Esophagus squamous epithelium (tissue), 5 donors: ENCODE measurements around the gene BAZ2B. TPM values are rescaled to one million over a fixed set of nuclear protein-coding genes. Genes with fewer than 3 reads are reported as not detected.

Experiments
- DNase-seq: peaks from one replicate; lab custom pipeline; 2025; lab: John Stamatoyannopoulos, UW
- H3K27ac ChIP-seq, 4 donors: fragments of 200-600 bp; sonication (generic); one replicate each; pipeline ENCODE4 v1.5.1; 2016 to 2019; ENCODE audit warnings: mild to moderate bottlenecking in 1 of 4
- H3K27me3 ChIP-seq, 4 donors: fragments of 200-600 bp; sonication (generic); 1 replicate in 3 of 4; 2 replicates in 1 of 4; pipeline versions ENCODE4 v1.5.1 to v1.6.0; 2017 to 2021; ENCODE audit warnings: antibody characterized with exemption in 1 of 4
- H3K36me3 ChIP-seq, 3 donors: fragments of 200-600 bp; sonication (generic); one replicate each; pipeline ENCODE4 v1.5.1; 2016 to 2019
- H3K4me1 ChIP-seq, 3 donors: fragments of 200-600 bp; sonication (generic); one replicate each; pipeline ENCODE4 v1.5.1; 2017 to 2019
- H3K4me3 ChIP-seq, 4 donors: fragments of 200-600 bp; sonication (generic); 1 replicate in 3 of 4; 2 replicates in 1 of 4; pipeline ENCODE4 v1.5.1; 2016 to 2019; ENCODE audit warnings: mild to moderate bottlenecking in 2 of 4, moderate library complexity in 1 of 4
- H3K9me3 ChIP-seq, 3 donors: fragments of 200-600 bp; sonication (generic); one replicate each; pipeline ENCODE4 v1.5.1; 2016 to 2019
- POLR2A ChIP-seq, 4 donors: fragments of 450-650 bp; IDR thresholded peaks; one replicate each; pipeline ENCODE4 v1.6.1; 2017; ENCODE audit warnings: antibody characterized with exemption in 4 of 4, mild to moderate bottlenecking in 4 of 4, moderate library complexity in 3 of 4
- WGBS, 2 donors: methylation state at CpG; one replicate each; pipeline ENCODE4 v1.1.5; 2018; 5-methylcytosine and 5-hydroxymethylcytosine counted together
- intact Hi-C: fragments of 100-400 bp; cut with DNase I; formaldehyde crosslinking; loops from one replicate; pipeline ENCODE4 v1.15.0; 2022
- total RNA-seq, 4 donors: library from RNA; depleted of rRNA; stranded (reverse); fragments of >200 nt; gene quantifications; one replicate each; pipeline ENCODE4 v1.1.0, GENCODE V29; 2016
- TF ChIP-seq, protein P1 (sequence below), 6 experiments: fragments of 450-650 bp in 4 of 6; fragments of 200-600 bp in 2 of 6; sonication (generic) in 2 of 6; IDR thresholded peaks; one replicate each; pipeline ENCODE4 v1.5.1; 2016 to 2019; ENCODE audit warnings: antibody characterized with exemption in 6 of 6, mild to moderate bottlenecking in 4 of 6, moderate library complexity in 4 of 6
- donor health status: DM: yes; HTN: yes; CAD: no.

BAZ2B gene
- total RNA-seq, 4 donors from 2014 or later = 41.6 to 94.6 (median 54.1) TPM

DNA sequence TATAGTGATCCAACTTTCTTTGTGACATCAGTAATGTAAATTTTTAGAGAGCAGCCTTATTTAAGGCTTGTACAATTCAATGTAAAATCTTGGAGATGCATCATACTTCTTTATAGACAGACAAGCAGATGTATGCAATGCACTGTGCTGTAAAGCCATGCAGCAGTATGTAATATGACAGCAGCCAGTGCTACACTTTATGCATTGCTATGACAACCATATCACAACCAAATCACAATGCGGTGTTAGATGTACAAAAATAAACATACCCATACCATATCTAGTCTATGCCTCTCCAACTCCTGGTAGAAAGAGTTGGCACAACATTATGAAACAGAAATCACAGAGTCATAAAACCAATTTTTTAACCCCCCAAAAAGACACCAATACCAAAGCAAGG is 219.5 kb downstream of the BAZ2B start:
- no peaks in the 10 kb centered on the region for H3K9me3 ChIP-seq
- no peaks in the 10 kb centered on the region for H3K27me3 ChIP-seq
- H3K27ac ChIP-seq = no peak overlapping the region
- DNase-seq = no peak
- H3K4me1 ChIP-seq = peaks cover 0 to 9% (median 0%) of the 10 kb centered on the region in 3 donors
- TF ChIP-seq, protein P1, sequence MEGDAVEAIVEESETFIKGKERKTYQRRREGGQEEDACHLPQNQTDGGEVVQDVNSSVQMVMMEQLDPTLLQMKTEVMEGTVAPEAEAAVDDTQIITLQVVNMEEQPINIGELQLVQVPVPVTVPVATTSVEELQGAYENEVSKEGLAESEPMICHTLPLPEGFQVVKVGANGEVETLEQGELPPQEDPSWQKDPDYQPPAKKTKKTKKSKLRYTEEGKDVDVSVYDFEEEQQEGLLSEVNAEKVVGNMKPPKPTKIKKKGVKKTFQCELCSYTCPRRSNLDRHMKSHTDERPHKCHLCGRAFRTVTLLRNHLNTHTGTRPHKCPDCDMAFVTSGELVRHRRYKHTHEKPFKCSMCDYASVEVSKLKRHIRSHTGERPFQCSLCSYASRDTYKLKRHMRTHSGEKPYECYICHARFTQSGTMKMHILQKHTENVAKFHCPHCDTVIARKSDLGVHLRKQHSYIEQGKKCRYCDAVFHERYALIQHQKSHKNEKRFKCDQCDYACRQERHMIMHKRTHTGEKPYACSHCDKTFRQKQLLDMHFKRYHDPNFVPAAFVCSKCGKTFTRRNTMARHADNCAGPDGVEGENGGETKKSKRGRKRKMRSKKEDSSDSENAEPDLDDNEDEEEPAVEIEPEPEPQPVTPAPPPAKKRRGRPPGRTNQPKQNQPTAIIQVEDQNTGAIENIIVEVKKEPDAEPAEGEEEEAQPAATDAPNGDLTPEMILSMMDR (IDR thresholded peaks at IDR 0.05) = no peak
- TF ChIP-seq POLR2A (IDR thresholded peaks at IDR 0.05) = no peak
- 92% methylated on average over 1 of the region's 1 CpG for WGBS, 2 donors
- H3K4me3 ChIP-seq = no peak overlapping the region
- intact Hi-C loops = no loop called here
- peaks cover 0 to 82% (median 0%) of the 10 kb centered on the region in 3 donors for H3K36me3 ChIP-seq

DNA sequence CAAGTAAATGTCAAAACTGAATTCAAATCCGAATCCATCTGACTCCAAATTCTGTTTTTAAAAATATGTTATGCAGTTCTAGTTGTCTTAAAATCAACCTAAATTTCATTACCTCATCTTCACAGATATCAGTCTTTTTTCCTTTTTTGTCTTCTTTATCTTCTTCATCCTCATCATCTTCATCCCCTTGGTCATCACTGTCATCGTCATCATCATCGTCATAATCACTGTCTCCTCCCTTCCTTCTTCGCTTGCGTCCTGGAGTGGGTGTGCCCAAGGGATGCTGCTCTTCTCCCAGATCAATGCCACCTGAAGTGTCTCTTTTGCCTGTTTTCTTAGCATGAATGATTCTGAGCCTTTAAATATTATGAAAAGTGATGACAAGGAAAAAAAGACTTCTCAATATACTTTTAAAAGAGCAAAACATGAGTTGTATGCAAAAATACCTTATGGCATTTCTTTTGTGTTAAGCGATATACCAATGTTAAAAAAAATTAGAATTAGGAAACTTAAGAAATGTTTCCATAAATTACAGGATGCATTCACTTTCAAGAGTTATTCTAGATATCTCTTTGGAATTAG is 233.8 kb downstream of the BAZ2B start:
- TF ChIP-seq, protein P1 (IDR thresholded peaks at IDR 0.05) = no peak
- TF ChIP-seq POLR2A (IDR thresholded peaks at IDR 0.05) = no peak
- WGBS, 2 donors = 96 to 98% methylated on average over 6 of the region's 6 CpGs
- no peak overlapping the region for H3K4me3 ChIP-seq
- H3K36me3 ChIP-seq = peaks cover 0 to 95% (median 14%) of the 10 kb centered on the region in 3 donors
- intact Hi-C loops = no loop called here
- no peaks in the 10 kb centered on the region for H3K27me3 ChIP-seq
- DNase-seq = no peak
- H3K9me3 ChIP-seq = no peaks in the 10 kb centered on the region
- H3K4me1 ChIP-seq = no peaks in the 10 kb centered on the region
- no peak overlapping the region for H3K27ac ChIP-seq

DNA sequence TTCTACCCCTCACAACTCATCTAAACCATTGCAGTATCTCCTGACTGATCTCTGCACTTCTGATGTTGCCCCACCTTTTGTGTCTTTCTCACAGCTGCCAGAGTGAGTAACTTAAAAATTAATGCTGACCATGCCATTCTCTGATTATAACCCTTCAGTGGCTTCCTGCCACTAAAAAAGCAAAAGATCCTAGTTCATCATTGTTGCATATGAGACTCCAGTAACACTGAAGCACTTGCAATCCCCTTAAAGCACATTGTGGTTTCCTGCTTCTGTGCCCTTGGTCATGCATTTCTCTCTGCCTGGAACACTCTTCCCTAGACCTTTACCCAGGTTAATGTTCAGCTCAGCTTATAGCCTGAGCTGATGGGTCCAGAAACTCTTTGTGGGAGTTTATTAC is 234.8 kb downstream of the BAZ2B start:
- Histone ChIP-seq H3K4me1 (no peaks in the 10 kb centered on the region), H3K4me3 (no peak overlapping the region), H3K9me3 (no peaks in the 10 kb centered on the region), H3K27me3 (no peaks in the 10 kb centered on the region), H3K27ac (no peak overlapping the region), H3K36me3 (peaks cover 0 to 87% (median 14%) of the 10 kb centered on the region in 3 donors)
- TF ChIP-seq, protein P1 (IDR thresholded peaks at IDR 0.05) = no peak
- no peak for DNase-seq
- intact Hi-C loops = no loop called here

DNA sequence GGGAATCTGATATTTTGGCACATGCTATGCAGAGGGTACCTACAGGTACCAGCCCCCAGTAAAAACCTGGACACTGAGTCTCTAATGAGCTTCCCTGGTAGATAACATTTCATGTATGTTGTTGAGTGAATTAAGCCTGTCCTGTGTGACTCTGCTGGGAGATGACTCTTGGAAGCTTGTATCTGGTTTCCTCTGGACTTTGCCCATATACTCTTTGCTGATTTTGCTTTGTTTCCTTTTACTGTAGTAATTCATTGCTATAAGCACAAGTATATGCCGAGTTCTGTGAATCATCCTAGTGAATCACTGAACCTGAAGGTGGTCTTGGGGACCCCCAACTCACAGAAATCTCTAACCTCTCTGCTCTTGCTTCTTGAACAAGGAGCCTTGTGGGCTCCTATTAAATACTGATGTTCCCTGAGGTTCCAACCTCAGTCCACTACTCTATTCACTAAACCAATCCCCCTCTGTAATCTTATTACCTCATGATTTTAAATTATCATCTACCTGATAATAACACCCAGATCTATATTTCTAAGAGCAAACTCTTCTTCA is 235.6 kb downstream of the BAZ2B start:
- TF ChIP-seq POLR2A (IDR thresholded peaks at IDR 0.05) = no peak
- TF ChIP-seq, protein P1 (IDR thresholded peaks at IDR 0.05) = no peak
- Histone ChIP-seq H3K4me1 (no peaks in the 10 kb centered on the region), H3K27me3 (no peaks in the 10 kb centered on the region), H3K27ac (no peak overlapping the region), H3K4me3 (no peak overlapping the region), H3K36me3 (peaks cover 0 to 79% (median 9%) of the 10 kb centered on the region in 3 donors), H3K9me3 (no peaks in the 10 kb centered on the region)
- no peak for DNase-seq
- intact Hi-C loops = no loop called here
- 89 to 94% methylated on average over 1 of the region's 1 CpG for WGBS, 2 donors

DNA sequence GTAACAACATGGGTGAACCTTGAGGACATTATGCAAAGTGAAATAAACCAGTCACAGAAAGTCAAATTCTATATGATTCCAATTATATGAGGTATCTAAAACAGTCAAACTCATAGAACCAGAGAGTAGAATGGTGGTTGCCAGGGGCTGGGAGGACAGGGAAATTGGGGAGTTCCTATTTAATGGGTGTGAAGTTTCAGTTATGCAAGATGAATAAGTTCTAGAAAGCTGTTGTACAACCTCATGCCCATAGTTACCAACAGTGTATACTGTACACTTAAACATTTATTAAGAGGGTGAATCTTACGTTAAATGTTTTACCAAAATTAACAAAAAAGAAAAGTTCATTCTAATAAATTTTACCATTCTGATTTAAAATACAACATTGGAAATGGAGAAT is 237.2 kb downstream of the BAZ2B start:
- no peaks in the 10 kb centered on the region for H3K4me1 ChIP-seq
- WGBS, 2 donors = 35 to 55% methylated on average over 1 of the region's 1 CpG
- H3K9me3 ChIP-seq = no peaks in the 10 kb centered on the region
- intact Hi-C loops = no loop called here
- TF ChIP-seq POLR2A (IDR thresholded peaks at IDR 0.05) = no peak
- TF ChIP-seq, protein P1 (IDR thresholded peaks at IDR 0.05) = no peak
- no peak overlapping the region for H3K27ac ChIP-seq
- H3K4me3 ChIP-seq = no peak overlapping the region
- peaks cover 0 to 79% (median 9%) of the 10 kb centered on the region in 3 donors for H3K36me3 ChIP-seq
- H3K27me3 ChIP-seq = no peaks in the 10 kb centered on the region
- DNase-seq = no peak
